Activated CD4-positive, CD25-positive, alpha-beta regulatory T cell treated with anti-CD3 and anti-CD28 coated beads, Interleukin-2, amount 50 U/mL, for 72 hours (primary cell): Measurements from ENCODE around the gene ACSL4.
"Not testable (repeated sequence)": the region's sequence is repeated elsewhere in the genome, so short reads cannot be mapped to it uniquely, and the experiment has no call there.

Experiments
- DNase-seq: peaks from one replicate; pipeline ENCODE4 v3.0.0; 2021

ACSL4 gene

GRCh38 chrX:109724971-109725370, 8.1 kb downstream of the ACSL4 start:
- not testable (repeated sequence) for DNase-seq

GRCh38 chrX:109720947-109721346, 12.1 kb downstream of the ACSL4 start:
- DNase-seq: no peak

- no peak for DNase-seq
Observed at GRCh38 chrX:109719264-109719663, 13.8 kb downstream of the ACSL4 start.

GRCh38 chrX:109716431-109717028, 16.5 kb downstream of the ACSL4 start:
- DNase-seq: no peak

- DNase-seq: no peak
Observed at GRCh38 chrX:109714340-109714958, 18.6 kb downstream of the ACSL4 start.

- no peak for DNase-seq
Observed at GRCh38 chrX:109710181-109710580, 22.9 kb downstream of the ACSL4 start.

- no peak for DNase-seq
Observed at GRCh38 chrX:109709129-109709631, 23.9 kb downstream of the ACSL4 start.

GRCh38 chrX:109707720-109708119, 25.3 kb downstream of the ACSL4 start:
- DNase-seq: no peak

- DNase-seq: no peak
Observed at GRCh38 chrX:109707319-109707718, 25.7 kb downstream of the ACSL4 start.

GRCh38 chrX:109704563-109704962, 28.5 kb downstream of the ACSL4 start:
- no peak for DNase-seq

GRCh38 chrX:109697855-109698254, 35.2 kb downstream of the ACSL4 start:
- DNase-seq: no peak

- DNase-seq: no peak
Observed at GRCh38 chrX:109696146-109696740, 36.8 kb downstream of the ACSL4 start.

- no peak for DNase-seq
Observed at GRCh38 chrX:109695637-109696036, 37.4 kb downstream of the ACSL4 start.

GRCh38 chrX:109691752-109692151, 41.3 kb downstream of the ACSL4 start:
- no peak for DNase-seq

- DNase-seq: no peak
Observed at GRCh38 chrX:109691277-109691676, 41.8 kb downstream of the ACSL4 start.

GRCh38 chrX:109687903-109688302, 45.2 kb downstream of the ACSL4 start:
- DNase-seq: no peak

- no peak for DNase-seq
Observed at GRCh38 chrX:109685656-109686078, 47.4 kb downstream of the ACSL4 start.

GRCh38 chrX:109684136-109684535, 48.9 kb downstream of the ACSL4 start:
- DNase-seq: no peak

GRCh38 chrX:109681475-109682081, 51.5 kb downstream of the ACSL4 start:
- DNase-seq: no peak

GRCh38 chrX:109679820-109680219, 53.2 kb downstream of the ACSL4 start:
- no peak for DNase-seq

GRCh38 chrX:109672239-109672638, 60.8 kb downstream of the ACSL4 start:
- no peak for DNase-seq

- not testable (repeated sequence) for DNase-seq
Observed at GRCh38 chrX:109671170-109671569, 61.9 kb downstream of the ACSL4 start.

- no peak for DNase-seq
Observed at GRCh38 chrX:109667986-109668385, 65.1 kb downstream of the ACSL4 start.
